Pancreas (tissue), 10 donors: ENCODE measurements around the gene FN3KRP. TPM values are rescaled to one million over a fixed set of nuclear protein-coding genes. Genes with fewer than 3 reads are reported as not detected.
A peak's percentile ranks its signal among the peaks of the same experiment; 100 is the strongest.

Experiments
- ATAC-seq, 4 donors: fragments of 200-7000 bp; cut with Tn5 transposase; one replicate each; pipeline versions ENCODE4 v1.8.0 to v1.9.1; 2020; ENCODE audit warnings: mild to moderate bottlenecking in 4 of 4, moderate library complexity in 4 of 4
- DNase-seq, 6 donors: peaks; one replicate each; pipeline ENCODE4 v3.0.0-alpha.2; 2020
- FAIRE-seq: peaks from 2 replicates; lab custom pipeline; 2012; peaks lifted over from hg19 to GRCh38; lab: Jason Lieb, UNC
- H3K27ac ChIP-seq, 4 donors: fragments of 200-600 bp; sonication (generic); 1 replicate in 3 of 4; 2 replicates in 1 of 4; pipeline versions ENCODE4 v1.5.0 to v1.8.0; 2020
- H3K27me3 ChIP-seq, 4 donors: fragments of 200-600 bp; one replicate each; pipeline ENCODE4 v1.8.0; 2021
- H3K36me3 ChIP-seq, 3 donors: fragments of 200-600 bp; sonication (generic) in 1 of 3; one replicate each; pipeline versions ENCODE4 v1.5.0 to v1.8.0; 2020 to 2021
- H3K4me1 ChIP-seq, 3 donors: fragments of 200-600 bp; one replicate each; pipeline ENCODE4 v1.8.0; 2021
- H3K4me3 ChIP-seq, 4 donors: fragments of 200-600 bp; sonication (generic) in 2 of 4; one replicate each; pipeline versions ENCODE4 v1.5.0 to v1.8.0; 2020 to 2021
- H3K9me3 ChIP-seq, 4 donors: fragments of 200-600 bp; one replicate each; pipeline ENCODE4 v1.8.0; 2021
- CTCF ChIP-seq, 4 donors: fragments of 200-600 bp; sonication (generic) in 3 of 4; IDR thresholded peaks; one replicate each; pipeline versions ENCODE4 v1.5.0 to v1.8.0; 2021; ENCODE audit warnings: antibody characterized with exemption in 4 of 4
- WGBS, 2 donors: extraction: QIAGEN DNeasy Blood & Tissue Kit; methylation state at CpG; one replicate each; pipeline ENCODE4 v1.1.7; 2013; 5-methylcytosine and 5-hydroxymethylcytosine counted together
- intact Hi-C, 3 donors: fragments of 100-400 bp; cut with DNase I; formaldehyde crosslinking; loops; one replicate each; pipeline versions ENCODE4 v1.11.1 to v1.14.2; 2022
- polyA plus RNA-seq, 2 donors: library from polyadenylated mRNA; stranded (reverse); fragments of 200-250 nt; gene quantifications; one replicate each; pipeline ENCODE4 v1.2.3, GENCODE V29; 2013
- total RNA-seq, 6 donors: library from RNA; stranded (reverse); fragmentation: NEBNext Ultra II Directional in 4 of 6; extraction: Animal tissue kit (Norgen Biotek cat#: 25700) in 4 of 6; gene quantifications; one replicate each; pipeline versions ENCODE4 v1.2.1 to v1.2.4, GENCODE V29; 2021 to 2023
- donor health status: healthy with polysubstance abuse.
- donor health status: DM: no; HTN: no; CAD: no; lungs with moderate emphysema.
- donor health status: DM: no; HTN: no; CAD: no.
- donor health status: control.
- donor health status: control.
- donor health status: Bipolar disorder and iron deficiency.
- donor health status: DM: yes; HTN: yes; CAD: no.
- donor health status: DM: no; HTN: no; CAD: no.
- donor health status: DM: no; HTN: no; CAD: no.
- donor health status: DM: yes; HTN: yes; CAD: no.

The FN3KRP gene
- total and polyA plus RNA-seq, 8 donors: 9.3 to 23.1 (median 13.4) TPM

- intact Hi-C loops: no loop called here
- Histone ChIP-seq H3K36me3 (peaks cover 0 to 10% (median 0%) of the 10 kb centered on the region in 3 donors), H3K4me3 (no peak overlapping the region), H3K4me1 (peaks cover 0 to 8% (median 4%) of the 10 kb centered on the region in 3 donors), H3K27me3 (no peaks in the 10 kb centered on the region), H3K27ac (no peak overlapping the region), H3K9me3 (no peaks in the 10 kb centered on the region)
- peak in 1 of 6 donors; percentile 20 for DNase-seq
- TF ChIP-seq CTCF (IDR thresholded peaks at IDR 0.05): no peak
- ATAC-seq: no peak
- no peak for FAIRE-seq
- WGBS, 2 donors: 85 to 86% methylated on average over 19 of the region's 19 CpGs
Observed at GRCh38 chr17:82722341-82723013, 6.0 kb downstream of the FN3KRP start.

GRCh38 chr17:82723169-82723807 lies 6.8 kb downstream of the FN3KRP start:
- FAIRE-seq (no peak), DNase-seq (peak in 1 of 6 donors; percentile 21), ATAC-seq (no peak)
- Histone ChIP-seq H3K4me1 (peaks cover 0 to under 1% (median 0%) of the 10 kb centered on the region in 3 donors), H3K36me3 (peaks cover 0 to 14% (median 0%) of the 10 kb centered on the region in 3 donors), H3K27me3 (no peaks in the 10 kb centered on the region), H3K4me3 (no peak overlapping the region), H3K27ac (no peak overlapping the region), H3K9me3 (no peaks in the 10 kb centered on the region)
- no peak for TF ChIP-seq CTCF (IDR thresholded peaks at IDR 0.05)
- intact Hi-C loops: no loop called here
- 87 to 89% methylated on average over 26 of the region's 26 CpGs for WGBS, 2 donors

GRCh38 chr17:82726427-82726826 lies 9.9 kb downstream of the FN3KRP start:
- H3K4me3 ChIP-seq: no peak overlapping the region
- 94 to 97% methylated on average over 10 of the region's 10 CpGs for WGBS, 2 donors
- H3K36me3 ChIP-seq: peaks cover 0 to 7% (median 0%) of the 10 kb centered on the region in 3 donors
- TF ChIP-seq CTCF (IDR thresholded peaks at IDR 0.05): no peak
- ATAC-seq (no peak), DNase-seq (peak in 1 of 6 donors; percentile 36), FAIRE-seq (no peak)
- H3K9me3 ChIP-seq: no peaks in the 10 kb centered on the region
- H3K4me1 ChIP-seq: no peaks in the 10 kb centered on the region
- no peak overlapping the region for H3K27ac ChIP-seq
- no peaks in the 10 kb centered on the region for H3K27me3 ChIP-seq
- intact Hi-C loops: no loop called here

GRCh38 chr17:82729479-82730260 lies 13.2 kb downstream of the FN3KRP start:
- FAIRE-seq: no peak
- intact Hi-C loops: no loop called here
- DNase-seq: peak in 1 of 6 donors; percentile 68
- Histone ChIP-seq H3K27me3 (no peaks in the 10 kb centered on the region), H3K4me1 (no peaks in the 10 kb centered on the region), H3K27ac (no peak overlapping the region), H3K36me3 (peaks cover 0 to 7% (median 0%) of the 10 kb centered on the region in 3 donors), H3K4me3 (no peak overlapping the region), H3K9me3 (no peaks in the 10 kb centered on the region)
- WGBS, 2 donors: 85 to 87% methylated on average over 48 of the region's 48 CpGs
- peak in 1 of 4 donors; percentile 27 for ATAC-seq
- no peak for TF ChIP-seq CTCF (IDR thresholded peaks at IDR 0.05)
